CD4-positive, alpha-beta T cell (primary cell): Measurements from ENCODE around the gene IQSEC3. TPM values are rescaled to one million over a fixed set of nuclear protein-coding genes. Genes with fewer than 3 reads are reported as not detected.
"Not testable (repeated sequence)": the region's sequence is repeated elsewhere in the genome, so short reads cannot be mapped to it uniquely, and the experiment has no call there.

ENCODE experiments used
- ATAC-seq: fragments of 200-7000 bp; cut with Tn5 transposase; one replicate; pipeline ENCODE4 v1.10.0; 2022; ENCODE audit warnings: mild to moderate bottlenecking; ENCODE audit not compliant: poor library complexity
- CTCF ChIA-PET: fragments of 350-600 bp; sonication (Branson Sonifier 250); formaldehyde crosslinking; loops from one replicate; lab custom pipeline; 2021; ENCODE audit warnings: antibody characterized with exemption, inconsistent platforms; lab: Charles Lee
- POLR2A ChIA-PET: fragments of 350-600 bp; sonication (Branson Sonifier 250); formaldehyde crosslinking; loops from one replicate; lab custom pipeline; 2021; ENCODE audit warnings: antibody characterized with exemption, inconsistent platforms; lab: Charles Lee
- DNase-seq, 14 experiments: peaks; one replicate each; pipeline ENCODE4 v3.0.0-alpha.2; 2013 to 2020; ENCODE audit warnings: mixed read lengths in 2 of 14
- H3K27ac ChIP-seq, 2 donors: one replicate each; pipeline versions ENCODE4 v1.5.1 to v1.7.0; 2013; ENCODE audit warnings: low read length in 2 of 2, low read depth in 1 of 2, mild to moderate bottlenecking in 1 of 2
- H3K27me3 ChIP-seq, 2 experiments: 1 replicate in 1 of 2; 2 replicates in 1 of 2; pipeline versions ENCODE4 v1.6.1 to v1.7.0; 2013; ENCODE audit warnings: low read length in 2 of 2, control low read depth in 1 of 2, mild to moderate bottlenecking in 1 of 2, moderate library complexity in 1 of 2; ENCODE audit not compliant: insufficient read depth in 2 of 2, control insufficient read depth in 1 of 2
- H3K36me3 ChIP-seq: one replicate; pipeline ENCODE4 v1.6.1; 2013; ENCODE audit warnings: low read length, control low read depth; ENCODE audit not compliant: insufficient read depth
- H3K4me1 ChIP-seq: one replicate; pipeline ENCODE4 v1.6.1; 2013; ENCODE audit warnings: low read length, control low read depth; ENCODE audit not compliant: insufficient read depth
- H3K4me3 ChIP-seq: one replicate; pipeline ENCODE4 v1.5.1; 2013; ENCODE audit warnings: mild to moderate bottlenecking, low read length, moderate library complexity
- H3K9me3 ChIP-seq, 2 experiments: 1 replicate in 1 of 2; 2 replicates in 1 of 2; pipeline versions ENCODE4 v1.6.1 to v1.7.0; 2013; ENCODE audit warnings: low read length in 2 of 2, mild to moderate bottlenecking in 2 of 2, control low read depth in 1 of 2, moderate library complexity in 1 of 2; ENCODE audit not compliant: control insufficient read depth in 1 of 2, insufficient read depth in 1 of 2
- H3K27ac Mint-ChIP-seq: one replicate; pipeline ENCODE4 v1.8.0; 2020; ENCODE audit warnings: mixed read lengths
- H3K27me3 Mint-ChIP-seq: one replicate; pipeline ENCODE4 v1.8.0; 2021; ENCODE audit warnings: mixed read lengths
- H3K36me3 Mint-ChIP-seq: one replicate; pipeline ENCODE4 v1.8.0; 2021; ENCODE audit warnings: low read depth, mixed read lengths
- H3K4me1 Mint-ChIP-seq: one replicate; pipeline ENCODE4 v1.8.0; 2021; ENCODE audit warnings: low read depth, mixed read lengths
- H3K4me3 Mint-ChIP-seq: one replicate; pipeline ENCODE4 v1.8.0; 2020; ENCODE audit warnings: mild to moderate bottlenecking, mixed read lengths
- H3K9me3 Mint-ChIP-seq: one replicate; pipeline ENCODE4 v1.8.0; 2020; ENCODE audit warnings: mixed read lengths
- intact Hi-C, 2 experiments: fragments of 100-400 bp; cut with DNase I in 1 of 2; cut with micrococcal nuclease in 1 of 2; formaldehyde crosslinking; loops; one replicate each; pipeline versions ENCODE4 v1.15.1 to v1.9.0; 2023 to 2025; cut with DNase I, micrococcal nuclease
- total RNA-seq, 174 experiments: library from RNA in 2 of 174; stranded (reverse) in 2 of 174; gene quantifications; one replicate each; pipeline ENCODE4 v1.2.3 and lab custom pipeline; 2021 to 2026

The IQSEC3 gene
- total RNA-seq, 2 experiments from 2014 or later, result 0.19 TPM; not detected in 1

DNA sequence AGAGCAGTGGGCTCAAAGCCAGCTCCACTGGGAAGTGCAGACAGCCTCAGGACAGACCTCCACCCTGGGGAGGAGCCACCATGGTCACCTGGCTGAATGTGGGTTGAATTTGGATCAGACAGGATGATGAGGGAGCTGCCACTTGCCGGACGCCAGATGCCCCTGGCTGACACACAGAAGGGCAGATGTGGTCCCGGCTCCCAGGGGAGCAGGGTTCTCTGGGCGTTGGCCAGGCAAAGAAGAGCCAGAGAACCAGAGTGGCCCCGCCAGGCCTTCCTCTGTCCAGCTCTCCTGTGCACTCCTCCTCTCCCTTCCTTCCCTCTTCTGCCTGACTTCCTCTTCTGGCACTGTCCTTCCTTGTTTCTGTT lies 20.6 kb upstream of the IQSEC3 start:
- CTCF ChIA-PET, H3K4me1 ChIP-seq, H3K27ac ChIP-seq, ATAC-seq, intact Hi-C loops, H3K27ac Mint-ChIP-seq, H3K36me3 Mint-ChIP-seq, H3K9me3 Mint-ChIP-seq, H3K36me3 ChIP-seq, POLR2A ChIA-PET, H3K4me3 ChIP-seq, H3K27me3 ChIP-seq, H3K9me3 ChIP-seq, H3K4me3 Mint-ChIP-seq, H3K4me1 Mint-ChIP-seq: not testable (repeated sequence)
- H3K27me3 Mint-ChIP-seq, result peaks cover 45% of the 10 kb centered on the region
- peak in 1 of 14 experiments; percentile 4 for DNase-seq

GRCh38 chr12:46542-46941 lies 20.0 kb upstream of the IQSEC3 start:
- H3K27me3 ChIP-seq, POLR2A ChIA-PET, H3K4me1 ChIP-seq, intact Hi-C loops, H3K27ac ChIP-seq, H3K27ac Mint-ChIP-seq, H3K36me3 ChIP-seq, H3K9me3 Mint-ChIP-seq, ATAC-seq, H3K9me3 ChIP-seq, H3K36me3 Mint-ChIP-seq, CTCF ChIA-PET, H3K4me3 Mint-ChIP-seq, H3K4me3 ChIP-seq, DNase-seq, H3K4me1 Mint-ChIP-seq: not testable (repeated sequence)
- peaks cover 50% of the 10 kb centered on the region for H3K27me3 Mint-ChIP-seq

DNA sequence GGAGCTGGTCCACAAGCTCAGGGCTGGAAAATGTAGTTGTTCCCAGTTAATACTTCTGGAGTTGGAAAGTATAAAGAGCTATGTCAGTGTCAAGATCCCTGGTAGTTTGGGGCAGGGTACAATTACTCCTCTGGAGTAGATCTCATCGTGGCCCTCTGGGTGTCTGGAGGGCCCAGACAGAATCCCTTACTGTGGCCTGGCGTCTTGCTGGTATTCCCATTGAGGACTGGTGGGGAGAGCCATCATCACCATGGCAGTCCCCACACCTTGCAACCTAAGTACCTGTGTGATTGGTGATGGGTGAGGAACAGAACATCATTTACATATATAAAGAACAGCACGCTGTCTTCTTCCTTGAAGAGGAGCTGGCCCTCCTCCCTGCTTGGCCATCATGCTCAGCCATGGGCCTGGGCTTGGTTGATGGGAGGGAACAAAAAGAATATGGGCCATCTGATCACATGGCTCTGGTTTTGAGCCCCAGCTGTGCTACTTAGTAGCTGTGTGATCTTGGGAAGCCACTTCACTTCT lies 18.8 kb upstream of the IQSEC3 start:
- CTCF ChIA-PET, H3K4me3 Mint-ChIP-seq, DNase-seq, H3K9me3 ChIP-seq, H3K9me3 Mint-ChIP-seq, H3K36me3 ChIP-seq, H3K4me1 ChIP-seq, H3K4me3 ChIP-seq, H3K27ac Mint-ChIP-seq, H3K27ac ChIP-seq, H3K36me3 Mint-ChIP-seq, H3K27me3 ChIP-seq, H3K4me1 Mint-ChIP-seq, ATAC-seq, POLR2A ChIA-PET, intact Hi-C loops: not testable (repeated sequence)
- peaks cover 59% of the 10 kb centered on the region for H3K27me3 Mint-ChIP-seq

DNA sequence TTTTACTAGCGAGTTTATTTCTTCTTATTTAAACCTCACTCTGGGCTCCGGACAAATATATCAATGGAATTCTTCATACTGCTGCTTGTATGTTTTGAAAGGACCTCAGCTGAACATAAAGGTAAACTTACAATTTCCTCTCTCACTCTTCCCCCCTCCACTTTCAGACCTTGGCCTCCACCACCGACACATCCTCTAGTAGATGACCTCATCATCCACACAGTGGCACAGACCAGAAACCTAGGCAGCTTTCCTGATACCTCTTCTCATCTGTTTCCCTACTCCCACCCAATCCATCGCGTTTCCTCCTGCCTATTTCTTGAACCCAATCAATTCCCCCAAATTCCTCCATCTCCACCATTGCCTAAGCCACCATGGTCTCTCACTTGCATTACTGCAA lies 17.4 kb upstream of the IQSEC3 start:
- H3K27ac Mint-ChIP-seq, H3K4me1 ChIP-seq, ATAC-seq, H3K9me3 ChIP-seq, H3K36me3 Mint-ChIP-seq, H3K36me3 ChIP-seq, H3K4me3 ChIP-seq, H3K27ac ChIP-seq, DNase-seq, H3K9me3 Mint-ChIP-seq, H3K4me3 Mint-ChIP-seq, CTCF ChIA-PET, H3K4me1 Mint-ChIP-seq, POLR2A ChIA-PET, intact Hi-C loops: not testable (repeated sequence)
- H3K27me3 Mint-ChIP-seq, result peaks cover 71% of the 10 kb centered on the region
- H3K27me3 ChIP-seq, result peaks cover 15% of the 10 kb centered on the region in 2 experiments

DNA sequence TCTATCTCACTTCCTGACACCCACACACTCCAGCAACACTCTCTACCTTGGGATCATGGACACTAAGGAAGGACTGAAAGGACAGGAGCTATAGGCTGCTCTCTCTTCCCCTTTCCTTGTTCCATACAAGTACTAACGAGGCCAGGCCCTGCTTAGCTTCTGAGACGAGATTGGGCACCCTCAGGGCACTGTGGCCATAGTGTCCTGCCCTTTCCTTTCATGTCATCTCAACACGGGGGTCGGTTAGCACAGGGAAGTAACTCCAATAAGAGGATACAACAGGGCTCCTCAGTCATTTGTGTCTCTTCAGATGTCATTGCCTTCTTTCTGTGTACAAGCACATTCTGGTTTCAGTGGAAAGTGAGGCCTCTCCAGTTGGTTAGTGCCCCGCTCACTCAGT lies 15.5 kb upstream of the IQSEC3 start:
- H3K27me3 ChIP-seq, result peaks cover 31 to 34% of the 10 kb centered on the region in 2 experiments
- H3K4me3 ChIP-seq, H3K9me3 Mint-ChIP-seq, H3K9me3 ChIP-seq, intact Hi-C loops, H3K4me1 ChIP-seq, H3K4me1 Mint-ChIP-seq, CTCF ChIA-PET, DNase-seq, H3K36me3 ChIP-seq, H3K36me3 Mint-ChIP-seq, H3K27ac ChIP-seq, H3K27ac Mint-ChIP-seq, POLR2A ChIA-PET, H3K4me3 Mint-ChIP-seq, ATAC-seq: not testable (repeated sequence)
- peaks cover 78% of the 10 kb centered on the region for H3K27me3 Mint-ChIP-seq

DNA sequence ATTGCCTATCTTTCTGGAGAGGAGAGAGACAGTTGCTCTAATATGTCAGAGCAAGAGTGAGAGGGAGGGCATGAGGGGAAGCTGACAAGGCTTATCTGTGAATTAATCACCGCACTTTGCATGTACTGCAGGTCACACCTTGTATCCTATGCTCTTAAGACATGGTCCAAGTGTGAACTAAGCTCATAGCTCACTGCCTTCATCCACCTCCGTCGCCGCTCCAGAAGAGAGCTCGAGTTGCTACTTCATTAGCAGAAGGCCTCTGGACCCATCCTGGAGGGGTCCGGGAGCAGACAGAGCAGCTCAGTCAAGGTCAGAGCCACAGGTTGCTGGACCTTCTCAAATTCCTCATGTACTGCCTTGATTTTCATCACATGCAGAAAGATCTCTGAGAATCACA lies 14.6 kb upstream of the IQSEC3 start:
- POLR2A ChIA-PET, H3K4me1 Mint-ChIP-seq, H3K4me3 ChIP-seq, H3K27ac ChIP-seq, H3K9me3 ChIP-seq, H3K27ac Mint-ChIP-seq, H3K4me3 Mint-ChIP-seq, H3K36me3 Mint-ChIP-seq, intact Hi-C loops, H3K4me1 ChIP-seq, DNase-seq, CTCF ChIA-PET, ATAC-seq, H3K36me3 ChIP-seq, H3K9me3 Mint-ChIP-seq: not testable (repeated sequence)
- peaks cover 40 to 43% of the 10 kb centered on the region in 2 experiments for H3K27me3 ChIP-seq
- peaks cover 80% of the 10 kb centered on the region for H3K27me3 Mint-ChIP-seq

DNA sequence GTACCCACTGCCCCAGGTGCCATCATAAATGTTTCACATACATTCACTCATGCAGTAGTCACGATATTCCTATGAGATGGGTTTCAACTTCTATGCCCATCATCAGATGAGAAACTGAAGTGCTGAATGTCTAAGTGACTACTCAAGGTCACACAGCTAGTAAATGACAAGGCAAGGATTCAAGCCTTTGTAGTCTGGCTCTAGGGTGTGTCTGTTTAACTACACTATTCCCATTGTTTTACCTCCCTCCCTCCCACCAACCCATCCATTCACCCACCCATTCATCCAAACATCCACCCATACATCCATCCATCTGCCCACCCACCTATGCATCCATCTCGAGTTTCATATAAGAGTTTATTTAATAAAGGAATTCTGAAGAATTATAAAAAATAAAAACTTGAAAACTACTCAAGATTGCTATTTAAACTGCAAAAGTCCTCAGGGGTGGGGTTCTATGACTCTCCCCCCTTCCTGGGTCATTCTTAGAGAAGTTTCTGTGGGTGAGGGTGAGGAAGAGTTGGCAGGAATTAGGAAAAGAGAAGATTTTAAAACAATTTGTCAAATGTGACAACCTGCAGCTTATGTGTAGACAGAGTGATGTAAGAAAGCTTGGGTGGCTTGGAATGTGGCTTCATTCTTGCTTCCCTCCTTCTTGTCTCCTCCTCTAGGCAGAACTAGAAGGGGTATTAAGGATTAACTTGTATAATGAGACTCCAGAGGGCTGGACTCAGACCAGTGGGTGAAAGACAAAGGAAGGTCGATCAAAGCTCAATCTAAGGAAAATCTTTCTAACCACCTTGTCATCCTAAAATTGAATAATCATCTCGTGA lies 13.4 kb upstream of the IQSEC3 start:
- H3K4me1 ChIP-seq, H3K9me3 Mint-ChIP-seq, POLR2A ChIA-PET, H3K27ac ChIP-seq, CTCF ChIA-PET, DNase-seq, H3K36me3 Mint-ChIP-seq, intact Hi-C loops, ATAC-seq, H3K4me3 ChIP-seq, H3K4me1 Mint-ChIP-seq, H3K36me3 ChIP-seq, H3K27ac Mint-ChIP-seq, H3K4me3 Mint-ChIP-seq: not testable (repeated sequence)
- H3K27me3 ChIP-seq, result peaks cover 48 to 52% of the 10 kb centered on the region in 2 experiments
- peaks cover 0 to 10% of the 10 kb centered on the region in 2 experiments for H3K9me3 ChIP-seq
- H3K27me3 Mint-ChIP-seq, result peaks cover 84% of the 10 kb centered on the region
